DOHH2 (cell line): Measurements from ENCODE around the gene GCN1.

ENCODE experiments used
- H3F3A ChIP-seq: fragments of 200-600 bp; sonication (generic), shearing (Covaris generic); 2 replicates; pipeline ENCODE4 v1.6.0; 2016; ENCODE audit warnings: antibody characterized with exemption, mild to moderate bottlenecking; ENCODE audit not compliant: control insufficient read depth, insufficient read depth
- H3K27ac ChIP-seq: fragments of 200-600 bp; sonication (generic); 2 replicates; pipeline ENCODE4 v1.5.1; 2014; ENCODE audit warnings: low read depth, mild to moderate bottlenecking, low read length, moderate library complexity
- H3K27me3 ChIP-seq: fragments of 200-600 bp; sonication (generic); 2 replicates; pipeline ENCODE4 v1.6.1; 2014; ENCODE audit warnings: mild to moderate bottlenecking, low read length, mixed read lengths; ENCODE audit not compliant: control insufficient read depth
- H3K36me3 ChIP-seq: fragments of 200-600 bp; sonication (generic); 2 replicates; pipeline ENCODE4 v1.6.1; 2014; ENCODE audit warnings: mild to moderate bottlenecking, low read length, moderate library complexity, mixed read lengths; ENCODE audit not compliant: control insufficient read depth
- H3K4me1 ChIP-seq: fragments of 200-600 bp; sonication (generic); 2 replicates; pipeline ENCODE4 v1.6.1; 2014; ENCODE audit warnings: mild to moderate bottlenecking, low read length, mixed read lengths; ENCODE audit not compliant: control insufficient read depth
- H3K4me2 ChIP-seq: fragments of 200-600 bp; sonication (generic); 2 replicates; pipeline ENCODE4 v1.6.0; 2014; ENCODE audit warnings: mild to moderate bottlenecking, low read length, moderate library complexity
- H3K4me3 ChIP-seq: fragments of 200-600 bp; sonication (generic); 2 replicates; pipeline ENCODE4 v1.5.1; 2014; ENCODE audit warnings: mild to moderate bottlenecking, low read length, mixed read lengths
- H3K79me2 ChIP-seq: fragments of 200-600 bp; sonication (generic); 2 replicates; pipeline ENCODE4 v1.6.1; 2014; ENCODE audit warnings: mild to moderate bottlenecking, low read length, mixed read lengths; ENCODE audit not compliant: control insufficient read depth
- H3K9me2 ChIP-seq: fragments of 200-600 bp; sonication (generic); replicated peaks from 2 replicates; pipeline ENCODE4 v1.6.1; 2014; ENCODE audit warnings: mild to moderate bottlenecking, low read length, mixed read lengths; ENCODE audit not compliant: control insufficient read depth
- H3K9me3 ChIP-seq: fragments of 200-600 bp; sonication (generic); 2 replicates; pipeline ENCODE4 v1.6.1; 2014; ENCODE audit warnings: antibody characterized with exemption, low read length, mixed read lengths; ENCODE audit not compliant: control insufficient read depth, insufficient read depth
- H4K20me1 ChIP-seq: fragments of 200-600 bp; sonication (generic); 2 replicates; pipeline ENCODE4 v1.6.0; 2014; ENCODE audit warnings: low read depth, mild to moderate bottlenecking, antibody characterized with exemption, low read length, moderate library complexity; ENCODE audit not compliant: control insufficient read depth, insufficient read depth
- EZH2phosphoT487 ChIP-seq: fragments of 200-600 bp; sonication (generic); IDR thresholded peaks from 2 replicates; pipeline ENCODE4 v1.6.1; 2017; ENCODE audit warnings: borderline replicate concordance, mild to moderate bottlenecking, antibody characterized with exemption, low read length, moderate library complexity, mixed read lengths
- TF ChIP-seq, protein P1 (sequence below): fragments of 200-600 bp; sonication (generic); IDR thresholded peaks from one replicate; pipeline ENCODE4 v1.5.1; 2014; ENCODE audit warnings: antibody characterized with exemption, mild to moderate bottlenecking, low read depth, low read length; ENCODE audit not compliant: poor library complexity, severe bottlenecking

The GCN1 gene

DNA sequence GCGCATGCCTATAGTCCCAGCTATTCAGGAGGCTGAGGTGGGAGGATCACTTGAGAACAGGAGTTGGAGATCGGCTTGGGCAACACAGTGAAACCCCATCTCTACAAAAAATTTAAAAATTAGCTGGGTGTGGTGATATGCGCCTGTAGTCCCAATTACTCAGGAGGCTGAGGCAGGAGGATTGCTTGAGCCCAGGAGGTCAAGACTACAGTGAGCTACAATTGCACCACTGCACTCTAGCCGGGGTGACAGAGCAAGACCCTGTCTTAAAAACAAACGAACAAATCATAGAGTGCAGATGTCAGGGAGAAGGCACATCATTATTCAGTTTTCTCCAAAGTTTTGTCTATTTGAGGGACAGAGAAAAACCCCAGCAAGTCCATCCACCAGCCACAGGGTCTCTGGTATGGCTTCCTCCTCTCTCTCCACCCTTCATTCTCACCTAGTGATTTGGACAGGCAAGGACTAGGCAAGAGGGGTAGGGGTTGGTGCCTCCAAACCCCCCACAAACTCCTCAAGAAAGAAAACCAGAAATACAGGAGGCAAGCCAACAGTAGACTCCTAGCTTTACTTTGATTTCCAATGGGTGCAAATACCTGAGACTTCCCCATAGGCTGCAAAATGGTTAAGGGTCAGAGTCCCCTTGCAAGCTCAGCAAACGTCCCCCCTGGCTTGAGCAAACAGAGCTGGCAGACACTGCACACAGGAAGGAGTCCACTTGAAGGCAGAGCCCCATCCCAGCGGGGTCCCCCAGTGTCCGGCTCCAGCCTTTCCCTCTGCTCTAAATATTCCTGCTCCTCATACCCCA, 32.9 kb upstream of the GCN1 start:
- Histone ChIP-seq H3K4me1 (peaks cover 47% of the 10 kb centered on the region), H3K9me2 (no peaks in the 10 kb centered on the region), H4K20me1 (no peaks in the 10 kb centered on the region), H3K36me3 (no peaks in the 10 kb centered on the region), H3K4me2 (no peak overlapping the region), H3K27me3 (no peaks in the 10 kb centered on the region), H3K27ac (no peak overlapping the region), H3K4me3 (no peak overlapping the region), H3F3A (no peaks in the 10 kb centered on the region; the same call in none of the 2 replicates), H3K79me2 (no peaks in the 10 kb centered on the region), H3K9me3 (no peaks in the 10 kb centered on the region)
- TF ChIP-seq, protein P1, sequence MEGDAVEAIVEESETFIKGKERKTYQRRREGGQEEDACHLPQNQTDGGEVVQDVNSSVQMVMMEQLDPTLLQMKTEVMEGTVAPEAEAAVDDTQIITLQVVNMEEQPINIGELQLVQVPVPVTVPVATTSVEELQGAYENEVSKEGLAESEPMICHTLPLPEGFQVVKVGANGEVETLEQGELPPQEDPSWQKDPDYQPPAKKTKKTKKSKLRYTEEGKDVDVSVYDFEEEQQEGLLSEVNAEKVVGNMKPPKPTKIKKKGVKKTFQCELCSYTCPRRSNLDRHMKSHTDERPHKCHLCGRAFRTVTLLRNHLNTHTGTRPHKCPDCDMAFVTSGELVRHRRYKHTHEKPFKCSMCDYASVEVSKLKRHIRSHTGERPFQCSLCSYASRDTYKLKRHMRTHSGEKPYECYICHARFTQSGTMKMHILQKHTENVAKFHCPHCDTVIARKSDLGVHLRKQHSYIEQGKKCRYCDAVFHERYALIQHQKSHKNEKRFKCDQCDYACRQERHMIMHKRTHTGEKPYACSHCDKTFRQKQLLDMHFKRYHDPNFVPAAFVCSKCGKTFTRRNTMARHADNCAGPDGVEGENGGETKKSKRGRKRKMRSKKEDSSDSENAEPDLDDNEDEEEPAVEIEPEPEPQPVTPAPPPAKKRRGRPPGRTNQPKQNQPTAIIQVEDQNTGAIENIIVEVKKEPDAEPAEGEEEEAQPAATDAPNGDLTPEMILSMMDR = no peak
- TF ChIP-seq EZH2phosphoT487 = no peak

DNA sequence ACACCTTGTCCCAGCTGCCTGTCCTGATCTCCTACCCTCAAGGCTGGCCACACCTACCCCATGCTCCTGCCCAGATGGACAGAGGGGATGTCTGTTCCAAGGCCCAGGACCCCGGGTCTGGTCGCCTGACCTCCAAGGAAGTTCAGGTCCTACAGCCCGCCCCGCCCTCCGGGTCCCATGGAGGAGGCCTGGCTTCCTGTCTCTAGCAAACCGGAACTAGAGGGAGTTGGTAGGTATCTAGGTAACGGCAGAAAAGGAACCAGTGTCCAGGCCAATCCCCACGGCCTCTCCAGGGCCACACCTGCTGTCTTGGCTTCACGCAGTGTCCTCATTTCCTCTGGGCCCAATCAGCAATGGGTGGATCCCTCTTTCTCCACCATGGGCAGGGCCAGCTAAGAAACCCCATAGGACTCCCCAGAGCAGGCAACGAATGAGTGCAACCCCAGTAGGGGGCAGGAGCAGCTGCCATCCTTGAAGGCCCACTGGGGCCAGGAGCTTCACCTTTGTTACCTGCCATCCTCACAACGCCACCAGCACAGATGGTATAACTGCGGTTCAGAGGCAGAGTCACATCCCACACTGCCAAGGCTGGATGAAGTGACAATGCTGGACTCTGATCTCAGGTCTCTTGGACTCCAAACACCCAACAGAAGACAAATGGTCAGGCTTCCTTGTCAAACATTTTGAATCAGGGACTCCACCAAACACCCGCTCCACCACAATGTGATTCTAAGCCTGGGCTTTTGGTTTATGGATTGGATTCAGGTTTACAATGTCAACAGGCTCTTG, 31.5 kb upstream of the GCN1 start:
- H4K20me1 ChIP-seq = no peaks in the 10 kb centered on the region

DNA sequence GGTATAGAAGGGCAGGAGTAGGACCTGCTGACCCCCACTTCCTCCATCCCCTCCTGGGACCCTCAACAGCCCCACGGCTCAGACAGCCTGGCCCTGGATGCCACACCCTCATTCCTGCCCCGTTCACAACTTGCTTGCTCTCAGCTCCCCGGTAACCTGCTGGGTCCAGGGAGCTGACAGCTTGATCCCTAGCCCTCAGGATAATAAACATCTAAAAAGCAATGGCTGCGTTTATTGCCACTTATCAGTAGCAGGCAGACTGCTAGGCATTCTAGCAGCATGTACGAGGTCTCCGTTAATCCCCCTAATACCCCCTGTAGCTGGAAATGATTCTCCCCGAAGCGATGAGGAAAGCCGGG, 30.7 kb upstream of the GCN1 start:
- Histone ChIP-seq H3K79me2 (no peaks in the 10 kb centered on the region), H3F3A (no peaks in the 10 kb centered on the region; the same call in none of the 2 replicates), H3K27me3 (no peaks in the 10 kb centered on the region), H3K9me2 (no peaks in the 10 kb centered on the region), H3K4me1 (peaks cover 38% of the 10 kb centered on the region), H3K4me2 (peak overlapping the region; percentile 61), H3K9me3 (no peaks in the 10 kb centered on the region), H3K4me3 (peak overlapping the region; percentile 63), H3K36me3 (no peaks in the 10 kb centered on the region), H3K27ac (no peak overlapping the region), H4K20me1 (no peaks in the 10 kb centered on the region)
- TF ChIP-seq EZH2phosphoT487 = no peak
- TF ChIP-seq, protein P1 = no peak

More for the DNA sequence above, 31.5 kb upstream of the GCN1 start:
- no peak overlapping the region for H3K27ac ChIP-seq
- no peaks in the 10 kb centered on the region for H3K9me2 ChIP-seq
- no peaks in the 10 kb centered on the region; the same call in none of the 2 replicates for H3F3A ChIP-seq
- H3K36me3 ChIP-seq = no peaks in the 10 kb centered on the region
- no peaks in the 10 kb centered on the region for H3K9me3 ChIP-seq
- no peaks in the 10 kb centered on the region for H3K27me3 ChIP-seq
- peak overlapping the region; percentile 61 for H3K4me2 ChIP-seq
- no peaks in the 10 kb centered on the region for H3K79me2 ChIP-seq
- no peak for TF ChIP-seq EZH2phosphoT487
- TF ChIP-seq, protein P1 = peak; percentile 52
- H3K4me1 ChIP-seq = peaks cover 41% of the 10 kb centered on the region
- H3K4me3 ChIP-seq = peak overlapping the region; percentile 63
